GM12878 (cell line): ENCODE data around the gene FGF23.

Experiments used
- BACH1 ChIP-seq: fragments of 450-650 bp; IDR thresholded peaks from 2 replicates; pipeline ENCODE4 v1.6.1; 2017; ENCODE audit warnings: mild to moderate bottlenecking, borderline replicate concordance
- CTCF ChIP-seq, 3 experiments: IDR thresholded peaks in 2 of 3; conservative IDR thresholded peaks in 1 of 3; 2 replicates each; pipeline ENCODE4 v1.5.1; 2011; ENCODE audit warnings: low read depth in 3 of 3, low read length in 3 of 3, mild to moderate bottlenecking in 3 of 3, control low read depth in 2 of 3, moderate library complexity in 2 of 3, inconsistent platforms in 1 of 3, mixed read lengths in 1 of 3; ENCODE audit not compliant: control insufficient read depth in 2 of 3, insufficient read depth in 1 of 3; ENCODE audit errors: extremely low read depth in 1 of 3
- DPF2 ChIP-seq: fragments of 450-650 bp; IDR thresholded peaks from 2 replicates; pipeline ENCODE4 v1.6.1; 2017; ENCODE audit warnings: mild to moderate bottlenecking
- E2F8 ChIP-seq: fragments of 450-650 bp; IDR thresholded peaks from 2 replicates; pipeline ENCODE4 v1.6.1; 2018; ENCODE audit warnings: mild to moderate bottlenecking, low read depth, moderate library complexity; ENCODE audit not compliant: partially characterized antibody
- EP300 ChIP-seq, 2 experiments: fragments of 150-350 bp in 1 of 2; IDR thresholded peaks; 2 replicates each; pipeline ENCODE4 v1.6.1; 2011 to 2012; ENCODE audit warnings: low read depth in 2 of 2, low read length in 2 of 2, borderline replicate concordance in 1 of 2, improper control_type of control experiment in 1 of 2, inconsistent platforms in 1 of 2; ENCODE audit not compliant: control insufficient read depth in 1 of 2
- IKZF2 ChIP-seq, 2 experiments: fragments of 450-650 bp; IDR thresholded peaks; 2 replicates each; pipeline ENCODE4 v1.6.1; 2017; ENCODE audit warnings: mild to moderate bottlenecking in 2 of 2, moderate library complexity in 2 of 2
- JUNB ChIP-seq: IDR thresholded peaks from 2 replicates; pipeline ENCODE4 v1.6.1; 2016; ENCODE audit warnings: antibody characterized with exemption, mild to moderate bottlenecking
- POLR2A ChIP-seq: IDR thresholded peaks from 2 replicates; pipeline ENCODE4 v1.6.1; 2011; ENCODE audit warnings: low read depth, mild to moderate bottlenecking, low read length
- REST ChIP-seq: IDR thresholded peaks from 2 replicates; pipeline ENCODE4 v1.6.1; 2012; ENCODE audit warnings: mild to moderate bottlenecking, low read depth, low read length
- RFX5 ChIP-seq: IDR thresholded peaks from 2 replicates; pipeline ENCODE4 v1.6.1; 2011; ENCODE audit warnings: low read depth, low read length, improper control_type of control experiment
- TAF1 ChIP-seq: IDR thresholded peaks from 2 replicates; pipeline ENCODE4 v1.6.1; 2011; ENCODE audit warnings: mild to moderate bottlenecking, low read depth, low read length, borderline replicate concordance
- TBL1XR1 ChIP-seq: IDR thresholded peaks from 2 replicates; pipeline ENCODE4 v1.6.1; 2012; ENCODE audit warnings: low read depth, low read length, improper control_type of control experiment
- TF ChIP-seq, protein P1 (sequence below): fragments of 450-650 bp; formaldehyde crosslinking; IDR thresholded peaks from 2 replicates; pipeline ENCODE4 v1.5.0; 2022; ENCODE audit warnings: mild to moderate bottlenecking, missing genetic modification characterization

- no peak for TF ChIP-seq EP300 (IDR thresholded peaks at IDR 0.05; ENCODE audit: borderline replicate concordance in 1 of 2, control insufficient read depth in 1 of 2, low read depth in 2 of 2, low read length in 2 of 2)
- TF ChIP-seq CTCF (IDR thresholded peaks at IDR 0.05 in 2 of 3, conservative IDR thresholded peaks at IDR 0.05 in 1 of 3; ENCODE audit: control insufficient read depth in 2 of 3, extremely low read depth in 1 of 3, insufficient read depth in 1 of 3, low read depth in 3 of 3, low read length in 3 of 3): no peak
- TF ChIP-seq POLR2A: no peak
- no peak for TF ChIP-seq JUNB
- TF ChIP-seq, protein P1, sequence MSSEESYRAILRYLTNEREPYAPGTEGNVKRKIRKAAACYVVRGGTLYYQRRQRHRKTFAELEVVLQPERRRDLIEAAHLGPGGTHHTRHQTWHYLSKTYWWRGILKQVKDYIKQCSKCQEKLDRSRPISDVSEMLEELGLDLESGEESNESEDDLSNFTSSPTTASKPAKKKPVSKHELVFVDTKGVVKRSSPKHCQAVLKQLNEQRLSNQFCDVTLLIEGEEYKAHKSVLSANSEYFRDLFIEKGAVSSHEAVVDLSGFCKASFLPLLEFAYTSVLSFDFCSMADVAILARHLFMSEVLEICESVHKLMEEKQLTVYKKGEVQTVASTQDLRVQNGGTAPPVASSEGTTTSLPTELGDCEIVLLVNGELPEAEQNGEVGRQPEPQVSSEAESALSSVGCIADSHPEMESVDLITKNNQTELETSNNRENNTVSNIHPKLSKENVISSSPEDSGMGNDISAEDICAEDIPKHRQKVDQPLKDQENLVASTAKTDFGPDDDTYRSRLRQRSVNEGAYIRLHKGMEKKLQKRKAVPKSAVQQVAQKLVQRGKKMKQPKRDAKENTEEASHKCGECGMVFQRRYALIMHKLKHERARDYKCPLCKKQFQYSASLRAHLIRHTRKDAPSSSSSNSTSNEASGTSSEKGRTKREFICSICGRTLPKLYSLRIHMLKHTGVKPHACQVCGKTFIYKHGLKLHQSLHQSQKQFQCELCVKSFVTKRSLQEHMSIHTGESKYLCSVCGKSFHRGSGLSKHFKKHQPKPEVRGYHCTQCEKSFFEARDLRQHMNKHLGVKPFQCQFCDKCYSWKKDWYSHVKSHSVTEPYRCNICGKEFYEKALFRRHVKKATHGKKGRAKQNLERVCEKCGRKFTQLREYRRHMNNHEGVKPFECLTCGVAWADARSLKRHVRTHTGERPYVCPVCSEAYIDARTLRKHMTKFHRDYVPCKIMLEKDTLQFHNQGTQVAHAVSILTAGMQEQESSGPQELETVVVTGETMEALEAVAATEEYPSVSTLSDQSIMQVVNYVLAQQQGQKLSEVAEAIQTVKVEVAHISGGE: no peak
- no peak for TF ChIP-seq RFX5
- TF ChIP-seq TAF1: no peak
- no peak for TF ChIP-seq BACH1
- no peak for TF ChIP-seq REST
- no peak for TF ChIP-seq DPF2
- no peak for TF ChIP-seq IKZF2 (IDR thresholded peaks at IDR 0.05)
- TF ChIP-seq TBL1XR1: no peak
- TF ChIP-seq E2F8: no peak
Observed at GRCh38 chr12:4395818-4396217, 16.3 kb upstream of the FGF23 start.
